Right renal cortex interstitium (tissue), 3 donors: ENCODE data around the gene HOMER2. TPM values are rescaled to one million over a fixed set of nuclear protein-coding genes. Genes with fewer than 3 reads are reported as not detected.
"Not testable (repeated sequence)": the region's sequence is repeated elsewhere in the genome, so short reads cannot be mapped to it uniquely, and the experiment has no call there.

ENCODE experiments used
- DNase-seq, 3 donors: peaks; one replicate each; pipeline ENCODE4 v3.0.0-alpha.2; 2013; ENCODE audit warnings: low read depth in 3 of 3, low spot score in 2 of 3
- polyA plus RNA-seq, 3 donors: library from polyadenylated mRNA; unstranded; fragments of 120-200 nt; gene quantifications; one replicate each; pipeline ENCODE4 v1.2.1, GENCODE V29; 2013; ENCODE audit not compliant: insufficient read length in 3 of 3

The HOMER2 gene
- polyA plus RNA-seq, 3 donors: 28.3 to 29.8 (median 29.3) TPM

- no peak for DNase-seq
Observed at GRCh38 chr15:82901114-82901805, 51.3 kb downstream of the HOMER2 start.

GRCh38 chr15:82900511-82901060, 51.9 kb downstream of the HOMER2 start:
- no peak for DNase-seq

- no peak for DNase-seq
Observed at GRCh38 chr15:82898961-82899360, 53.6 kb downstream of the HOMER2 start.

GRCh38 chr15:82895983-82896382, 56.5 kb downstream of the HOMER2 start:
- DNase-seq: no peak

GRCh38 chr15:82894971-82895520, 57.5 kb downstream of the HOMER2 start:
- DNase-seq: peak in 2 of 3 donors; percentile 2 to 6

- not testable (repeated sequence) for DNase-seq
Observed at GRCh38 chr15:82893473-82893872, 59.0 kb downstream of the HOMER2 start.

- DNase-seq: no peak
Observed at GRCh38 chr15:82892573-82892972, 59.9 kb downstream of the HOMER2 start.

- DNase-seq: no peak
Observed at GRCh38 chr15:82890995-82891390, 61.5 kb downstream of the HOMER2 start.

GRCh38 chr15:82890338-82890994, 62.1 kb downstream of the HOMER2 start:
- no peak for DNase-seq

GRCh38 chr15:82882273-82882928, 70.1 kb downstream of the HOMER2 start:
- DNase-seq: no peak

GRCh38 chr15:82881747-82882146, 70.8 kb downstream of the HOMER2 start:
- no peak for DNase-seq

- no peak for DNase-seq
Observed at GRCh38 chr15:82880704-82881103, 71.8 kb downstream of the HOMER2 start.

GRCh38 chr15:82878325-82878724, 74.2 kb downstream of the HOMER2 start:
- DNase-seq: no peak

GRCh38 chr15:82877825-82878224, 74.7 kb downstream of the HOMER2 start:
- no peak for DNase-seq

- DNase-seq: no peak
Observed at GRCh38 chr15:82875411-82876003, 77.0 kb downstream of the HOMER2 start.

GRCh38 chr15:82874961-82875360, 77.6 kb downstream of the HOMER2 start:
- no peak for DNase-seq

GRCh38 chr15:82874267-82874666, 78.3 kb downstream of the HOMER2 start:
- DNase-seq: no peak

GRCh38 chr15:82873000-82873680, 79.4 kb downstream of the HOMER2 start:
- DNase-seq: no peak

GRCh38 chr15:82871832-82872484, 80.6 kb downstream of the HOMER2 start:
- no peak for DNase-seq

GRCh38 chr15:82871358-82871757, 81.2 kb downstream of the HOMER2 start:
- no peak for DNase-seq
